MCF 10A (cell line): Measurements from ENCODE around the gene LIPE. TPM values are rescaled to one million over a fixed set of nuclear protein-coding genes. Genes with fewer than 3 reads are reported as not detected.

Source experiments
- BruUV-seq: library from RNA; stranded (reverse); fragments of 400-500 nt; replicated peaks from 2 replicates; lab custom pipeline; 2021; lab: Mats Ljungman, UMichigan
- CTCF ChIA-PET: fragments of 300-600 bp; sonication (Branson Sonifier 250); formaldehyde crosslinking; extraction: SDS; loops from one replicate; lab custom pipeline; 2021; ENCODE audit warnings: antibody characterized with exemption, inconsistent platforms; lab: Yijun Ruan, JAX
- POLR2A ChIA-PET: fragments of 300-600, 350-650 bp; sonication (Branson Sonifier 250); formaldehyde crosslinking; extraction: SDS; loops from one replicate; lab custom pipeline; 2020; ENCODE audit warnings: antibody characterized with exemption, inconsistent platforms; lab: Yijun Ruan, JAX
- DNase-seq: peaks from one replicate; pipeline ENCODE4 v3.0.0-alpha.2; 2018; ENCODE audit not compliant: unreplicated experiment
- H3K27ac Mint-ChIP-seq: one replicate; pipeline ENCODE4 v1.8.0; 2022; ENCODE audit warnings: mild to moderate bottlenecking, low read depth, mixed read lengths; ENCODE audit not compliant: unreplicated experiment
- H3K27me3 Mint-ChIP-seq: one replicate; pipeline ENCODE4 v1.8.0; 2022; ENCODE audit warnings: mixed read lengths; ENCODE audit not compliant: insufficient read depth, unreplicated experiment
- H3K36me3 Mint-ChIP-seq: one replicate; pipeline ENCODE4 v1.8.0; 2022; ENCODE audit warnings: mild to moderate bottlenecking, moderate library complexity, mixed read lengths; ENCODE audit not compliant: insufficient read depth, unreplicated experiment
- H3K4me1 Mint-ChIP-seq: one replicate; pipeline ENCODE4 v1.8.0; 2022; ENCODE audit warnings: mixed read lengths; ENCODE audit not compliant: insufficient read depth, unreplicated experiment
- H3K4me3 Mint-ChIP-seq: one replicate; pipeline ENCODE4 v1.8.0; 2022; ENCODE audit warnings: mild to moderate bottlenecking, moderate library complexity, mixed read lengths; ENCODE audit not compliant: unreplicated experiment
- H3K9me3 Mint-ChIP-seq: one replicate; pipeline ENCODE4 v1.8.0; 2022; ENCODE audit warnings: mixed read lengths; ENCODE audit not compliant: unreplicated experiment
- CTCF ChIP-seq: fragments of 200-600 bp; IDR thresholded peaks from one replicate; pipeline ENCODE4 v1.8.0; 2022; ENCODE audit warnings: antibody characterized with exemption, mild to moderate bottlenecking; ENCODE audit not compliant: unreplicated experiment
- intact Hi-C: fragments of 100-400 bp; cut with micrococcal nuclease; formaldehyde crosslinking; loops from 2 replicates; pipeline ENCODE4 v1.14.1; 2022
- total RNA-seq: library from RNA; stranded (reverse); gene quantifications from 2 replicates; pipeline ENCODE4 v1.2.3, GENCODE V29; 2022

LIPE gene
- total RNA-seq, 1 experiment from 2014 or later = 11.7 TPM

- ChIA-PET POLR2A (interaction anchor here (0.7 to 1.7 kb wide), 2 partner anchors 10 to 932 kb away, joined by 3 to 4 read pairs; no protein-coding TSS in a partner anchor), CTCF (interaction anchor here (0.6 to 2.2 kb wide), 19 partner anchors 8 to 854 kb away, joined by 3 to 12 read pairs (median 4); no protein-coding TSS in a partner anchor)
- intact Hi-C loops = loop anchor here (1.0 kb wide), 4 partner anchors 10 to 325 kb away; no protein-coding TSS in a partner anchor
- Mint-ChIP-seq H3K4me1 (peaks cover 11% of the 10 kb centered on the region), H3K27ac (no peak overlapping the region), H3K9me3 (no peaks in the 10 kb centered on the region), H3K4me3 (no peak overlapping the region), H3K36me3 (no peaks in the 10 kb centered on the region), H3K27me3 (no peaks in the 10 kb centered on the region)
- TF ChIP-seq CTCF = peak; percentile 77
- DNase-seq = peak; percentile 90
- BruUV-seq = no TSS peak
Observed at GRCh38 chr19:42433503-42434260, 6.5 kb upstream of the LIPE start.

GRCh38 chr19:42431486-42431885 is 4.3 kb upstream of the LIPE start:
- POLR2A ChIA-PET = interaction anchor here (0.7 to 1.0 kb wide), 4 partner anchors 20 to 639 kb away, joined by 3 read pairs; no protein-coding TSS in a partner anchor
- BruUV-seq = no TSS peak
- Mint-ChIP-seq H3K27me3 (no peaks in the 10 kb centered on the region), H3K4me3 (no peak overlapping the region), H3K27ac (no peak overlapping the region), H3K4me1 (peaks cover 6% of the 10 kb centered on the region), H3K36me3 (no peaks in the 10 kb centered on the region), H3K9me3 (no peaks in the 10 kb centered on the region)
- no peak for DNase-seq
- no peak for TF ChIP-seq CTCF
- intact Hi-C loops = no loop called here
- CTCF ChIA-PET = interaction anchor here (0.7 to 2.0 kb wide), 3 partner anchors 9 to 202 kb away, joined by 3 to 6 read pairs (median 4); no protein-coding TSS in a partner anchor

- Mint-ChIP-seq H3K4me3 (no peak overlapping the region), H3K27ac (no peak overlapping the region), H3K36me3 (peaks cover 2% of the 10 kb centered on the region), H3K27me3 (no peaks in the 10 kb centered on the region), H3K9me3 (no peaks in the 10 kb centered on the region), H3K4me1 (peaks cover 5% of the 10 kb centered on the region)
- CTCF ChIA-PET = interaction anchor here (0.9 to 1.2 kb wide), 4 partner anchors 8 to 21 kb away, joined by 3 to 8 read pairs (median 6); no protein-coding TSS in a partner anchor
- no peak for DNase-seq
- intact Hi-C loops = no loop called here
- BruUV-seq = no TSS peak
- POLR2A ChIA-PET = no interaction called here
- no peak for TF ChIP-seq CTCF
Observed at GRCh38 chr19:42428676-42429075, 1.5 kb upstream of the LIPE start.

- ChIA-PET POLR2A (interaction anchor here (1.1 kb wide), 1 partner anchor 30 kb away, joined by 3 read pairs; no protein-coding TSS in a partner anchor), CTCF (interaction anchor here (1.0 to 1.3 kb wide), 3 partner anchors 11 to 26 kb away, joined by 3 to 5 read pairs (median 4); no protein-coding TSS in a partner anchor)
- H3K36me3 Mint-ChIP-seq = peaks cover 11% of the 10 kb centered on the region
- no peaks in the 10 kb centered on the region for H3K9me3 Mint-ChIP-seq
- H3K27me3 Mint-ChIP-seq = no peaks in the 10 kb centered on the region
- no peak for TF ChIP-seq CTCF
- BruUV-seq = no TSS peak
- DNase-seq = no peak
- H3K4me1 Mint-ChIP-seq = peaks cover 17% of the 10 kb centered on the region
- no peak overlapping the region for H3K4me3 Mint-ChIP-seq
- intact Hi-C loops = no loop called here
- no peak overlapping the region for H3K27ac Mint-ChIP-seq
Observed at GRCh38 chr19:42426643-42427042, 545 bp downstream of the LIPE start.
